ENCODE results near the gene DGAT2.

Gene DGAT2

DNA sequence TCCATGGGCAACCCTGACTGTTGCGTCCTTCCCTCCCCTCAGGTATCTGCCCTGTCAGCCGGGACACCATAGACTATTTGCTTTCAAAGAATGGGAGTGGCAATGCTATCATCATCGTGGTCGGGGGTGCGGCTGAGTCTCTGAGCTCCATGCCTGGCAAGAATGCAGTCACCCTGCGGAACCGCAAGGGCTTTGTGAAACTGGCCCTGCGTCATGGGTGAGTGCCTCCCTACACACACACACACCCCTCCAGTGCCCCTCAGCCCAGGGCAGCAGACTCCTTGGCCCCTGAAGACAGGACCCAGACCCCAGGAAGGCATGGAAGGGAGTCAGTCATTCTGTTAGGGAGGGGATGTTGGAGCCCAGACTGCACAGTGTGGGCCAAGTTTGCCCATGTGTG, 28.5 kb downstream of the DGAT2 start:
- TF ChIP-seq, protein P1, sequence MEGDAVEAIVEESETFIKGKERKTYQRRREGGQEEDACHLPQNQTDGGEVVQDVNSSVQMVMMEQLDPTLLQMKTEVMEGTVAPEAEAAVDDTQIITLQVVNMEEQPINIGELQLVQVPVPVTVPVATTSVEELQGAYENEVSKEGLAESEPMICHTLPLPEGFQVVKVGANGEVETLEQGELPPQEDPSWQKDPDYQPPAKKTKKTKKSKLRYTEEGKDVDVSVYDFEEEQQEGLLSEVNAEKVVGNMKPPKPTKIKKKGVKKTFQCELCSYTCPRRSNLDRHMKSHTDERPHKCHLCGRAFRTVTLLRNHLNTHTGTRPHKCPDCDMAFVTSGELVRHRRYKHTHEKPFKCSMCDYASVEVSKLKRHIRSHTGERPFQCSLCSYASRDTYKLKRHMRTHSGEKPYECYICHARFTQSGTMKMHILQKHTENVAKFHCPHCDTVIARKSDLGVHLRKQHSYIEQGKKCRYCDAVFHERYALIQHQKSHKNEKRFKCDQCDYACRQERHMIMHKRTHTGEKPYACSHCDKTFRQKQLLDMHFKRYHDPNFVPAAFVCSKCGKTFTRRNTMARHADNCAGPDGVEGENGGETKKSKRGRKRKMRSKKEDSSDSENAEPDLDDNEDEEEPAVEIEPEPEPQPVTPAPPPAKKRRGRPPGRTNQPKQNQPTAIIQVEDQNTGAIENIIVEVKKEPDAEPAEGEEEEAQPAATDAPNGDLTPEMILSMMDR (IDR thresholded peaks at IDR 0.05; ENCODE audit: control extremely low read depth, extremely low read depth, low read depth, missing control alignments): no peak
- no peak for DNase-seq (ENCODE audit: extremely low spot score)
- ChIA-PET POLR2A (no interaction called here), CTCF (interaction anchor here (1.0 to 8.7 kb wide), 3 partner anchors 21 to 355 kb away, joined by 3 to 167 read pairs (median 19); no protein-coding TSS in a partner anchor)

DNA sequence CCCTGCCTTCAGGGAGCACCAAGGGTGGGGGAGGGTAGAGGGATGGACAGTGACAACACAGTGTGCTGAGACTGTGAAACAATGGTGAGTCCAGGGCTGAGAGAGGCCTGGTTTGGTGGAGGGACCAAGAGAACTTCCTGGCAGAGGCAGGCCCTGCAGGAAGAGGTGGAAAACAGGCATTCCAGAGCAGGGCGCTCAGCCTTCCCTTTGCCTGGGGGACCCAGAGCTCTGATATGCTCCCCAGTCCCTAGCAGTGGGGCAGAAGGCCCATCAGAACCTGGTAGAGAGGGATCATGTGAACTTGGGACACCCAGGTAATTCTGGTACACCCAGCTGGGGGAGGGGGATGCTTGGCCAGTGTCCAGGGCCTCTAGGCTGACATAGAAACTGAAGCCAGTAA, 29.2 kb downstream of the DGAT2 start:
- TF ChIP-seq, protein P1 (IDR thresholded peaks at IDR 0.05; ENCODE audit: control extremely low read depth, extremely low read depth, low read depth, missing control alignments): no peak
- CTCF ChIA-PET: interaction anchor here (1.2 to 8.7 kb wide), 4 partner anchors 8 to 354 kb away, joined by 3 to 167 read pairs (median 52); no protein-coding TSS in a partner anchor
- no peak for DNase-seq (ENCODE audit: extremely low spot score)
- POLR2A ChIA-PET: no interaction called here

DNA sequence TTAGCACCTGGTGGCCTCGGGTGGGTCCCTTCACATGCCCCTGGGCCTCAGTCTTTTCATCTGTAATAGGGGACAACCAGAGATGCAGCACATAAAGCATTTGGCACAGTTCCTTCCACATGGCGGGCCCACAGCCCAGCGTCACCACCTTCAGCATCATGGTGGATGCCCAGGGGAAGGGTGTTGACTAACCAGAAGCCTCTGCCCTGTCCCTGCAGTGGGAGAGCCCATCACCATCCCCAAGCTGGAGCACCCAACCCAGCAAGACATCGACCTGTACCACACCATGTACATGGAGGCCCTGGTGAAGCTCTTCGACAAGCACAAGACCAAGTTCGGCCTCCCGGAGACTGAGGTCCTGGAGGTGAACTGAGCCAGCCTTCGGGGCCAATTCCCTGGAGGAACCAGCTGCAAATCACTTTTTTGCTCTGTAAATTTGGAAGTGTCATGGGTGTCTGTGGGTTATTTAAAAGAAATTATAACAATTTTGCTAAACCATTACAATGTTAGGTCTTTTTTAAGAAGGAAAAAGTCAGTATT, 31.6 kb downstream of the DGAT2 start:
- DNase-seq (ENCODE audit: extremely low spot score): no peak
- TF ChIP-seq, protein P1 (IDR thresholded peaks at IDR 0.05; ENCODE audit: control extremely low read depth, extremely low read depth, low read depth, missing control alignments): no peak
- ChIA-PET CTCF (interaction anchor here (1.1 to 8.7 kb wide), 6 partner anchors 10 to 409 kb away, joined by 3 to 167 read pairs (median 48); partner anchors contain the start of gene UVRAG), POLR2A (interaction anchor here (0.6 kb wide), 1 partner anchor 153 kb away, joined by 13 read pairs; no protein-coding TSS in a partner anchor)

DNA sequence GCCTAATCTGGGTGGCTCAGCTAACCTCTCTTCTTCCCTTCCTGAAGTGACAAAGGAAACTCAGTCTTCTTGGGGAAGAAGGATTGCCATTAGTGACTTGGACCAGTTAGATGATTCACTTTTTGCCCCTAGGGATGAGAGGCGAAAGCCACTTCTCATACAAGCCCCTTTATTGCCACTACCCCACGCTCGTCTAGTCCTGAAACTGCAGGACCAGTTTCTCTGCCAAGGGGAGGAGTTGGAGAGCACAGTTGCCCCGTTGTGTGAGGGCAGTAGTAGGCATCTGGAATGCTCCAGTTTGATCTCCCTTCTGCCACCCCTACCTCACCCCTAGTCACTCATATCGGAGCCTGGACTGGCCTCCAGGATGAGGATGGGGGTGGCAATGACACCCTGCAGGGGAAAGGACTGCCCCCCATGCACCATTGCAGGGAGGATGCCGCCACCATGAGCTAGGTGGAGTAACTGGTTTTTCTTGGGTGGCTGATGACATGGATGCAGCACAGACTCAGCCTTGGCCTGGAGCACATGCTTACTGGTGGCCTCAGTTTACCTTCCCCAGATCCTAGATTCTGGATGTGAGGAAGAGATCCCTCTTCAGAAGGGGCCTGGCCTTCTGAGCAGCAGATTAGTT, 32.3 kb downstream of the DGAT2 start:
- CTCF ChIA-PET: interaction anchor here (0.6 to 8.7 kb wide), 10 partner anchors 11 to 351 kb away, joined by 3 to 167 read pairs (median 17); partner anchors contain the start of gene UVRAG
- TF ChIP-seq, protein P1 (IDR thresholded peaks at IDR 0.05; ENCODE audit: control extremely low read depth, extremely low read depth, low read depth, missing control alignments): peak; percentile 5
- no peak for DNase-seq (ENCODE audit: extremely low spot score)
- POLR2A ChIA-PET: no interaction called here

DNA sequence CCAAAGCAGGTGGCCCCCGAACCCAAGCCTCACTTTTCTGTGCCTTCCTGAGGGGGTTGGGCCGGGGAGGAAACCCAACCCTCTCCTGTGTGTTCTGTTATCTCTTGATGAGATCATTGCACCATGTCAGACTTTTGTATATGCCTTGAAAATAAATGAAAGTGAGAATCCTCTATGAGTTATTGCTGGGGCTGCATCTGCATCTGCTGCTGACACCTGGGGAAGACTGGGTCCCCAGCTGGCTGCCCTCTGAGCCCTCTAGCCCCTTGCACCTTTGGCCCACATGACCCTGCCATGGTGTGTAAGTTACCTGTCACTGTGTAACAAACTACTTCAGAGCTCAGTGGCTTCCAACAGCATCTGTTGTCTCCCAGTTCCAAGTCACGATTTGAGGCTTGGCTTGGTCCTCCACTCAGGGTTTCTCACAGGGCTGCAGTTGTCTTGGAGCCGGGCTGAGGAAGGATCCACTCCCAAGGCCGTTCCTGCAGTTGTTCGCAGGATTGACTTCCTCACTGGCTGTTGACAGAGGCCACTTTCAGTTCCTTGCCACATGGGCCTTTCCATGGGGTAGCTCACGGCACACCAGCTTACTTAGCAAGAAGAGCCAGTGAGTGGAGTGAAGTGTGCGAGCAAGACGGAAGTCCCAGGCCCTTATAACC, 32.9 kb downstream of the DGAT2 start:
- ChIA-PET CTCF (interaction anchor here (0.6 to 8.7 kb wide), 17 partner anchors 11 to 429 kb away, joined by 3 to 167 read pairs (median 5); partner anchors contain the start of gene UVRAG), POLR2A (no interaction called here)
- TF ChIP-seq, protein P1 (IDR thresholded peaks at IDR 0.05; ENCODE audit: control extremely low read depth, extremely low read depth, low read depth, missing control alignments): no peak
- no peak for DNase-seq (ENCODE audit: extremely low spot score)
